Thoracic aorta (tissue), 2 donors: ENCODE measurements around the gene INPP4A. TPM values are rescaled to one million over a fixed set of nuclear protein-coding genes. Genes with fewer than 3 reads are reported as not detected.

Experiments
- ATAC-seq: fragments of 150-250 bp; one replicate; pipeline ENCODE4 v1.8.0; 2017; ENCODE audit warnings: low read depth; ENCODE audit not compliant: insufficient number of reproducible peaks, low FRiP score
- DNase-seq: peaks from one replicate; pipeline ENCODE4 v3.0.0-alpha.2; 2020; ENCODE audit warnings: low spot score
- H3K27ac ChIP-seq, 2 donors: fragments of 200-600 bp; sonication (generic); 1 replicate in 1 of 2; 2 replicates in 1 of 2; pipeline ENCODE4 v1.5.1; 2016; ENCODE audit warnings: mild to moderate bottlenecking in 2 of 2, moderate library complexity in 2 of 2
- H3K27me3 ChIP-seq: fragments of 200-600 bp; sonication (generic); replicated peaks from 2 replicates; pipeline ENCODE4 v1.6.0; 2016; ENCODE audit warnings: mild to moderate bottlenecking; ENCODE audit not compliant: insufficient read depth
- H3K36me3 ChIP-seq: fragments of 200-600 bp; sonication (generic); one replicate; pipeline ENCODE4 v1.5.1; 2016
- H3K4me1 ChIP-seq, 2 donors: fragments of 200-600 bp; sonication (generic); 1 replicate in 1 of 2; 2 replicates in 1 of 2; pipeline versions ENCODE4 v1.5.1 to v1.6.0; 2016; ENCODE audit warnings: low read depth in 2 of 2, mild to moderate bottlenecking in 1 of 2; ENCODE audit not compliant: control insufficient read depth in 1 of 2
- H3K4me3 ChIP-seq: fragments of 200-600 bp; sonication (generic); 2 replicates; pipeline ENCODE4 v1.5.1; 2016; ENCODE audit warnings: mild to moderate bottlenecking
- H3K9me3 ChIP-seq: fragments of 200-600 bp; sonication (generic); 2 replicates; pipeline ENCODE4 v1.5.1; 2016
- CTCF ChIP-seq: fragments of 200-600 bp; sonication (generic); IDR thresholded peaks from one replicate; pipeline ENCODE4 v1.5.1; 2019; ENCODE audit warnings: antibody characterized with exemption
- total RNA-seq, 2 donors: library from RNA; depleted of rRNA; stranded (reverse); fragments of >200 nt; gene quantifications; one replicate each; pipeline versions ENCODE4 v1.1.0 to v1.2.3, GENCODE V29; 2016

The INPP4A gene
- total RNA-seq, 2 donors from 2014 or later, result 29.4 to 40.6 TPM

GRCh38 chr2:98634406-98635092, 189.9 kb downstream of the INPP4A start:
- Histone ChIP-seq H3K36me3 (peaks cover 26% of the 10 kb centered on the region), H3K27ac (no peak overlapping the region), H3K4me1 (no peaks in the 10 kb centered on the region), H3K9me3 (no peaks in the 10 kb centered on the region), H3K4me3 (no peak overlapping the region), H3K27me3 (no peaks in the 10 kb centered on the region)
- TF ChIP-seq CTCF, result no peak
- ATAC-seq (no peak), DNase-seq (no peak)

GRCh38 chr2:98637401-98638147, 192.9 kb downstream of the INPP4A start:
- peaks cover 22% of the 10 kb centered on the region for H3K36me3 ChIP-seq
- ATAC-seq, result no peak
- no peaks in the 10 kb centered on the region for H3K27me3 ChIP-seq
- no peaks in the 10 kb centered on the region for H3K4me1 ChIP-seq
- DNase-seq, result no peak
- no peak overlapping the region for H3K4me3 ChIP-seq
- no peaks in the 10 kb centered on the region for H3K9me3 ChIP-seq
- no peak overlapping the region for H3K27ac ChIP-seq
- no peak for TF ChIP-seq CTCF

GRCh38 chr2:98643496-98644100, 198.9 kb downstream of the INPP4A start:
- DNase-seq (no peak), ATAC-seq (no peak)
- peaks cover 3% of the 10 kb centered on the region for H3K36me3 ChIP-seq
- H3K4me3 ChIP-seq, result no peak overlapping the region
- H3K27me3 ChIP-seq, result no peaks in the 10 kb centered on the region
- H3K9me3 ChIP-seq, result no peaks in the 10 kb centered on the region
- H3K4me1 ChIP-seq, result no peaks in the 10 kb centered on the region
- H3K27ac ChIP-seq, result no peak overlapping the region
- TF ChIP-seq CTCF, result no peak

Other genes with a start within 250 kb of the INPP4A start
- gene CNGA3, start 98.4 kb upstream of the INPP4A start, total RNA-seq, result not detected
- 10 to 100 TPM; 29.8 to 37.5 TPM for gene COA5, start 163.7 kb downstream of the INPP4A start, total RNA-seq
- 10 to 100 TPM; 32.6 to 38.2 TPM for gene UNC50, start 163.7 kb downstream of the INPP4A start, total RNA-seq